ENCODE data around the gene TMEM167B. TPM values are rescaled to one million over a fixed set of nuclear protein-coding genes. Genes with fewer than 3 reads are reported as not detected.

TMEM167B gene
- total RNA-seq, 4 donors from 2014 or later = 26.9 to 35.0 (median 30.6) TPM

GRCh38 chr1:109094871-109095270 is 4.3 kb downstream of the TMEM167B start:
- no peak for TF ChIP-seq CTCF (IDR thresholded peaks at IDR 0.05; ENCODE audit: low read depth)

- no peak for TF ChIP-seq CTCF (IDR thresholded peaks at IDR 0.05; ENCODE audit: low read depth)
These were observed 5.1 kb downstream of the TMEM167B start for GRCh38 chr1:109095631-109096030.

GRCh38 chr1:109096120-109096519 is 5.6 kb downstream of the TMEM167B start:
- no peak for TF ChIP-seq CTCF (IDR thresholded peaks at IDR 0.05; ENCODE audit: low read depth)

- no peak for TF ChIP-seq CTCF (IDR thresholded peaks at IDR 0.05; ENCODE audit: low read depth)
These were observed 9.6 kb downstream of the TMEM167B start for GRCh38 chr1:109099938-109100773.

- TF ChIP-seq CTCF (IDR thresholded peaks at IDR 0.05; ENCODE audit: low read depth) = no peak
These were observed 14.0 kb downstream of the TMEM167B start for GRCh38 chr1:109104364-109105151.

GRCh38 chr1:109105881-109106280 is 15.3 kb downstream of the TMEM167B start:
- TF ChIP-seq CTCF (IDR thresholded peaks at IDR 0.05; ENCODE audit: low read depth) = no peak

GRCh38 chr1:109107785-109108184 is 17.2 kb downstream of the TMEM167B start:
- no peak for TF ChIP-seq CTCF (IDR thresholded peaks at IDR 0.05; ENCODE audit: low read depth)
